ENCODE results near the gene RPGRIP1. TPM values are rescaled to one million over a fixed set of nuclear protein-coding genes. Genes with fewer than 3 reads are reported as not detected.
A peak's percentile ranks its signal among the peaks of the same experiment; 100 is the strongest.
"Not testable (repeated sequence)": the region's sequence is repeated elsewhere in the genome, so short reads cannot be mapped to it uniquely, and the experiment has no call there.

The RPGRIP1 gene
- total RNA-seq, 4 donors from 2014 or later, result 0.21 to 2.6 TPM; not detected in 2

GRCh38 chr14:21268617-21269251 is 11.1 kb upstream of the RPGRIP1 start:
- peak overlapping the region; percentile 80 for H3K4me3 ChIP-seq (ENCODE audit: low read depth, poor library complexity, severe bottlenecking)
- TF ChIP-seq CTCF (IDR thresholded peaks at IDR 0.05) (no peak), POLR2A (IDR thresholded peaks at IDR 0.05) (no peak)
- 0 to 1% methylated on average over 24 of the region's 24 CpGs for WGBS, 2 donors
- peak in 1 of 2 donors; percentile 51 for DNase-seq (ENCODE audit: low spot score in 2 of 2)
- intact Hi-C loops (cut with DNase I; ENCODE audit: low total_unique reads), result no loop called here

DNA sequence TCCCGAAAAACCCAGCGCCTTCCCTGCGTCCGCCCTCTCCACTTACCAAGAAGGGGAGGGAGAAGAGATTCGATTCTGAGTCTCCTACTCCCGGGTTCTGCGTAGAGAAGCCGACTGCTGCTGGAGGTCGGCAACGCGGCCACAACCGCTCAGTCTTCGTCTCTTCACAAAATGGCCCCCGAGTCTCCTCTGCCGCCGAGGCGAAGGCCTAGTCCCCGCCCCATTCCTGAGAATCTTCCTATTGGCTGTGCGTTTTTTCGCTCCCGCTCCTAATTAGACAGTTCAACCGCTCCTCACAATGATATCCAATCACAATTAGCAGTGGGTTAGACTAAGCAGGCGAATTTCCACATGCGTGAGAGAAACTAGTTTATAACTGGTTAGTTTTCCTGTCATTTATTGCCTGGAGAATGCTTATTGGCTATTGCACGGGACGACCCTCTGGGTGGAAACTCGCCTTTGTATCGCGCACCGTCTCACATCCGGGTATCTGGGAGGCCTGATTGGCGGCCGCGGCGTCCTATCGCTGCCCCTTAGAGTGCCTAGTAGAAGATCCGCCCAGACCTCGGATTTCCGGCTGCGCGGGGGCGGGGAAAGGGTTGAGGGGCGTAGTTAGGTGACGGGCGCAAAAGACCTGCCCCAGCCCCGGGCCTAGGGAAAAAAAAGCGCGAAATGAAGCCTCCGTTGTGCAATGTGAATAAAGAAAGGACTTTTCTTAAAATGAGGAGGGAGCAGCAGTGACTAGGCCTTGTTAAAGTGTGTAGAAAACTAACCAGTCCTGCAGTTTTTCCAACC is 10.4 kb upstream of the RPGRIP1 start, which contains the start of gene HNRNPC:
Gene HNRNPC (minus strand): TSS at position 191 of the 795 bp plus-strand sequence. CDS start 35,249 bp downstream, outside the sequence.
- WGBS, 2 donors, result 0 to 1% methylated on average over 49 of the region's 49 CpGs
- TF ChIP-seq CTCF (IDR thresholded peaks at IDR 0.05) (peak in 1 of 3 donors; percentile 82), POLR2A (IDR thresholded peaks at IDR 0.05) (peak in 1 of 2 donors; percentile 98)
- peak; percentile 100 for DNase-seq (ENCODE audit: low spot score in 2 of 2)
- intact Hi-C loops (cut with DNase I; ENCODE audit: low total_unique reads), result no loop called here
- peak within 1 kb of the TSS; percentile 80 for H3K4me3 ChIP-seq (ENCODE audit: low read depth, poor library complexity, severe bottlenecking)

GRCh38 chr14:21272661-21273060 is 7.2 kb upstream of the RPGRIP1 start:
- DNase-seq (ENCODE audit: low spot score in 2 of 2); intact Hi-C loops (cut with DNase I; ENCODE audit: low total_unique reads); H3K4me3 ChIP-seq (ENCODE audit: low read depth, poor library complexity, severe bottlenecking): not testable (repeated sequence)
- 87 to 95% methylated on average over 17 of the region's 17 CpGs for WGBS, 2 donors

GRCh38 chr14:21275261-21275858 is 4.5 kb upstream of the RPGRIP1 start:
- WGBS, 2 donors, result 87 to 89% methylated on average over 9 of the region's 9 CpGs
- no peak for DNase-seq (ENCODE audit: low spot score in 2 of 2)
- intact Hi-C loops (cut with DNase I; ENCODE audit: low total_unique reads), result no loop called here
- no peak overlapping the region for H3K4me3 ChIP-seq (ENCODE audit: low read depth, poor library complexity, severe bottlenecking)
- TF ChIP-seq CTCF (IDR thresholded peaks at IDR 0.05) (no peak), POLR2A (IDR thresholded peaks at IDR 0.05) (no peak)

DNA sequence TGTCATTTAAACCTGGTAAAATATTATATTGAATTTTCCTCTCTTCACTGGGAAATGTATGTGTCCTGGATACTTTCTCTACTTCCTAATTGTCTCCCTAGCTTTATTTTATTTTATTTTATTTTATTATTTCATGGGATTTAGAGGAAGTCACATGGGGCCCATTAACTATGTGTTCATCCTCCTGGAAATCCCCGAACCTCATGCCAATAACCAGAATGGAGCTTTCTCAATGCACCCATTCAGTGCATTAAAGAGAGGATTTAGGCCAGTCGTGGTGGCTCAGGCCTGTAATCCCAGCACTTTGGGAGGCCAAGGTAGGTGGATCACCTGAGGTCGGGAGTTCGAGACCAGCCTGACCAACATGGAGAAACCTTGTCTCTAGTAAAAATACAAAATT is 1.3 kb upstream of the RPGRIP1 start:
- no peak overlapping the region for H3K4me3 ChIP-seq (ENCODE audit: low read depth, poor library complexity, severe bottlenecking)
- DNase-seq (ENCODE audit: low spot score in 2 of 2), result no peak
- WGBS, 2 donors, result 71 to 79% methylated on average over 4 of the region's 4 CpGs
- TF ChIP-seq CTCF (IDR thresholded peaks at IDR 0.05) (no peak), POLR2A (IDR thresholded peaks at IDR 0.05) (no peak)
- intact Hi-C loops (cut with DNase I; ENCODE audit: low total_unique reads), result no loop called here

GRCh38 chr14:21281917-21282316 is 2.0 kb downstream of the RPGRIP1 start:
- H3K4me3 ChIP-seq (ENCODE audit: low read depth, poor library complexity, severe bottlenecking); intact Hi-C loops (cut with DNase I; ENCODE audit: low total_unique reads); DNase-seq (ENCODE audit: low spot score in 2 of 2): not testable (repeated sequence)
- WGBS, 2 donors, result 86 to 87% methylated on average over 8 of the region's 8 CpGs

- H3K4me3 ChIP-seq (ENCODE audit: low read depth, poor library complexity, severe bottlenecking); intact Hi-C loops (cut with DNase I; ENCODE audit: low total_unique reads); DNase-seq (ENCODE audit: low spot score in 2 of 2): not testable (repeated sequence)
- 91 to 92% methylated on average over 2 of the region's 2 CpGs for WGBS, 2 donors
Observed at GRCh38 chr14:21286516-21286915, 6.6 kb downstream of the RPGRIP1 start.
